Occipital lobe (tissue), 2 donors: Measurements from ENCODE around the gene NGLY1. TPM values are rescaled to one million over a fixed set of nuclear protein-coding genes. Genes with fewer than 3 reads are reported as not detected.

ENCODE experiments used
- DNase-seq: peaks from one replicate; lab custom pipeline; 2025; lab: John Stamatoyannopoulos, UW
- total RNA-seq: library from RNA; depleted of rRNA; stranded (reverse); fragments of >200 nt; gene quantifications from one replicate; pipeline ENCODE4 v1.2.3, GENCODE V29; 2014

Gene NGLY1, protein sequence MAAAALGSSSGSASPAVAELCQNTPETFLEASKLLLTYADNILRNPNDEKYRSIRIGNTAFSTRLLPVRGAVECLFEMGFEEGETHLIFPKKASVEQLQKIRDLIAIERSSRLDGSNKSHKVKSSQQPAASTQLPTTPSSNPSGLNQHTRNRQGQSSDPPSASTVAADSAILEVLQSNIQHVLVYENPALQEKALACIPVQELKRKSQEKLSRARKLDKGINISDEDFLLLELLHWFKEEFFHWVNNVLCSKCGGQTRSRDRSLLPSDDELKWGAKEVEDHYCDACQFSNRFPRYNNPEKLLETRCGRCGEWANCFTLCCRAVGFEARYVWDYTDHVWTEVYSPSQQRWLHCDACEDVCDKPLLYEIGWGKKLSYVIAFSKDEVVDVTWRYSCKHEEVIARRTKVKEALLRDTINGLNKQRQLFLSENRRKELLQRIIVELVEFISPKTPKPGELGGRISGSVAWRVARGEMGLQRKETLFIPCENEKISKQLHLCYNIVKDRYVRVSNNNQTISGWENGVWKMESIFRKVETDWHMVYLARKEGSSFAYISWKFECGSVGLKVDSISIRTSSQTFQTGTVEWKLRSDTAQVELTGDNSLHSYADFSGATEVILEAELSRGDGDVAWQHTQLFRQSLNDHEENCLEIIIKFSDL
- 34.0 TPM for total RNA-seq

DNA sequence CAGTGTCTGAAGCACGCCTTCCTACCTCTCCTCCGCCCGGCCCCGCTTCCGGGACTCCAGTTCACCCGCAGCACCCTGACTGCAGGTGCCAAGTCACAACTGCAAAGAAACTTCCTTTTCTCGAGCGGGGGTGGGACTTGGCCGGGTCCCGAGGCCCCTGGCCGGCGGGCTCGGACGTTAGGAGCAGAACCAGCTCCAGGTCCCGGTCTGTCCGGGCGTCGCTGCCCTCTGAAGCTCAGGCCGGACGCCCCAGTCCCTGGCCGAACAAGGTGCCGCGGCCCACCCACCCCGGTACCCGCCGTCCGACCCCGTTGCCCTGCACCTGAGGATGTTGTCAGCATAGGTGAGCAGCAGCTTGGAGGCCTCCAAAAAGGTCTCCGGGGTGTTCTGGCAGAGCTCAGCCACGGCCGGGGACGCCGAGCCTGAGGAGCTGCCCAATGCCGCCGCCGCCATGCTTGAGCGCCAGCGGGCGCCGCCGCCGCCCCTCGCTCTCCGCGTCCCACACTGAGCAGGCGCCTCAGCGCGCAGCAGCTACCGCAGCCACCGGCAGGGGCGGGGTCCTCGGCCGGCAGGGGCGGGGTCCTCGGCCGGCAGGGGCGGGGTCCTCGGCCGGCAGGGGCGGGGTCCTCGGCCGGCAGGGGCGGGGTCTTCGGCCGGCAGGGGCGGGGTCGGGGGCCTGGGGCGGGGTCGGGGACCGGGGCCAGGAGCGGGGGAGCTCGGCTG, at the start of gene NGLY1:
Gene NGLY1, minus strand, starts transcription at position 506 of the 723 bp plus-strand sequence. Its CDS starts 53 bp downstream, at position 453.
- peak; percentile 80 for DNase-seq

DNA sequence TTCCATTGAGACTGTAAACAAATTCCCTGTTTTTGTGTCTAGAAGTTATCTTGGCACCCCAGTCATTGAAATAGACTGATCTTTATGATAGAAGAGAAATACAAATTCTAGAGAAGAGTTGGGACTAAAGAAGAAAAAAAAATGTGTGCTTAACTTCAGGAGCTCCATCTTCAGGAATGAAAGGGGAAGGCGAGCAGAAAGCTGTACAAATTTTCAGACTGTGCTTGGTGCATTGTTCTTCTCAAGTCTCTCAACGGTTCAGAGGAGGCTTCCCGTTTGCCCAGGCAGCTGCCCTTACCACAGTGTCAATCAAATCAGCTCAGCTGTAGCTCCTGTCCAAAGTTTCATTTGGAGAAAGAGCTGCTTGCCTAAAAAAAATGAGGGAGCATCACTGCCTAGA, 48.3 kb upstream of the NGLY1 start:
- DNase-seq = no peak

DNA sequence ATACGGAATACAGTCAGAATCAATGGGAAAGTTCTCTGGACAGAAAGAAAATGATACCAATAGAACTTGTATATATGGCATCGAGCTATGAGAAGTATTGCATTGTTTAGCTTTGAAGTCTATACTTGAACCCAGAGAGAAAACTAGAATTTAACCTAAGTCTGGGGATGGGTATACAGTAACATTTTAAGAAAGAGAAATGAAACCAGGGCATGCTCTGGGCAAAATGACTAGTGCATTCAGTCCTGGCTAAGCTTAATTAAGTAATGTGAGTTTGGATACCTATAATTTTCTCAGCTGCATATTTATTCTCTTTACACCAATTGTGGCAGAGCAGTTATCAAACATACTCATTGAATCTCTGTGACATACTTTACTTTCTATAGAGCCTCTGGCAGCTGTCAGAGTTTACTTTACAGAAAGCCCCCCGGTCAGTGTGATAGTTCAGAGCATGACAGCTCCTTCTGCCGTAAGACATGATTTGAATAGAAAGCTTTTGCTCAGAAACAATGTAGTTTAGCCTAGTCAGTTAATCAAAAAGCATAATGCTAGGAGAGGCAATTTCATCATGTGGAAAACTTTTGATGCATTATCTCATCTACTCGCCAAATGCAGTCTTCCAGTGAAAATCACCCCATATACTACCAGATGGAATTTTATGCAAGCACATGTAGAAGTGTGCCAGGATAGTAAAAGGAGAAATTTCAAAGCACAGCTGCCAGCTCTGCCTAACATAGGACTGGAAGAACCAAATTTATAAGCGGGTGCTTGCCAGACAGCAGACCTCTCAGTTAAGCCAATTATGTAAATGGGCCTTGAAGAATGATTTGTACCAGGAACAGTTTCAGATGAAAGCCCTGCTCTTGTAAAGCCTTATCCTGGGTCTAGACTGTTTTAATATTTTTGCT, 47.4 kb upstream of the NGLY1 start:
- DNase-seq = peak; percentile 33

DNA sequence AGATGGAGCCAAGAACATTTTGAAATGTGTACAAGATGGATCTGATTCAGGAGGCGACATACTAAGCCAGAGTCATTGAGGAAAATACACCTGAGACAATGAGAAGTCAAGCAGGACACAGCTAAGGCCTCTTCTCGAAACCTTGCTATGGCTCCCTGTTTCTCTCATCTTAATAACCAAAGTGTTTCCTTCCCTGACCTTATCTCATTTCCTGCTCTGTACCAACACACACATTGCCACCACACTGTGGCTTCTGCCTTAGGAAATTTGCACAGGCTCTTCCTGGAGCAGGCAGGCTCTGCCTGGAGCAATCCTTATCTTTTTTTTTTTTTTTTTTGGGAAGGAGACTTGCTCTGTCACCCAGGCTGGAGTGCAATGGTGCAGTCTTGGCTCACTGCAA, 43.3 kb upstream of the NGLY1 start:
- DNase-seq = no peak

DNA sequence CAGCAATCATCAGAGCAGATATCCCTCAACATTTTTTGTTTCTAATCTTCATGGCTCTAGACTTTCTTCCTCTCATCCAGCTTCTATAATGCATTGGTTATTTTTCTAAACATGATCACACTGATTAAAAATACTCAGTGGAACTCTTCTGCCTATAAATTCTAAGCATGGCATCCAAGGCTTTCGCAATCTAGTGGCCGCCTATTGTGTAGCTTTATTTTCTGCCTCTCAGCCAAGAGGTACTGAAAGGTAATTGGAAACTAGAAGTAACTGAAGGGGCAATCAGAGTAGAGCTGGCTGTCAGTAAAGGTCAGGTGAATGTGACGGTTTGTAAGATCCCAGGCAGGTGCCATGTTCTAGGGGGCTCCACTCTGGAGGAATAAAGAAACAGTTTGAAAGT, 40.1 kb upstream of the NGLY1 start:
- no peak for DNase-seq

DNA sequence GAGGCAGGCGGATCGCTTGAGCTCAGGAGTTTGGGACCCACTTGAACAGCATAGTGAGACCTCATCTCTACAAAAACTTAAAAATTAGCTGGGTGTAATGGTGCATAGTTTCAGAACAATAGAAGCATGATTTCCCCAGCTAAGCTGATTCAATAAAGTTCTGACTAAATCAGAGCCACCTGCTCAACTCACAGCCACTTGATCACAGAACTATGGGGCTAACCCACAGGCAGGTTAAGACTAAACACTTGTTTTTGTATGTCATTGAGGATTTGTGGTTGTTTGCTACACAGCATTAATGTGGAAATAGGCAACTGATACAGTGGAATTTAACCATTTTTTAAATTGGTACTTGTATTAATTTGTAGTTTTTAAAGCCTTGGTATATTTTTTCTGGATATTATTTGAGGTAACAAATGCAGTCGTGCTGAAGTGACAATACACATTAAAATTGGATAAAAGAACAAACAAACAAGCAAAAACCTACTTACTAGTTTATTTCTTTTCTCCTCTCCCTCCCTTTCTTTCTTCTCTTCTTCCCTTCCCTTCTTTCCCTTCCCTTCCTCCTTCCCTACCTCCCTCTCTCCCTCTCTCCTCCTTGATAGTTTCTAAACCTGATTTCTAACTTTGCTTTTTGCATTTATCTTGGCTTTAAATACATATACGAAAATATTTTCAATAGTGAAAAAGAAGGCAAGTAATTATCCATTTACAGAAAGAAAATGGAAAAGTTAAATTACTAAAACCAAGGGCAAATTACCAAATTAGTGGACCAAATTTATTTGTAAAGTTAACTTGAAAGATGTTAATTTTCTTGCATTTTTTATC, 38.7 kb upstream of the NGLY1 start:
- DNase-seq = no peak

DNA sequence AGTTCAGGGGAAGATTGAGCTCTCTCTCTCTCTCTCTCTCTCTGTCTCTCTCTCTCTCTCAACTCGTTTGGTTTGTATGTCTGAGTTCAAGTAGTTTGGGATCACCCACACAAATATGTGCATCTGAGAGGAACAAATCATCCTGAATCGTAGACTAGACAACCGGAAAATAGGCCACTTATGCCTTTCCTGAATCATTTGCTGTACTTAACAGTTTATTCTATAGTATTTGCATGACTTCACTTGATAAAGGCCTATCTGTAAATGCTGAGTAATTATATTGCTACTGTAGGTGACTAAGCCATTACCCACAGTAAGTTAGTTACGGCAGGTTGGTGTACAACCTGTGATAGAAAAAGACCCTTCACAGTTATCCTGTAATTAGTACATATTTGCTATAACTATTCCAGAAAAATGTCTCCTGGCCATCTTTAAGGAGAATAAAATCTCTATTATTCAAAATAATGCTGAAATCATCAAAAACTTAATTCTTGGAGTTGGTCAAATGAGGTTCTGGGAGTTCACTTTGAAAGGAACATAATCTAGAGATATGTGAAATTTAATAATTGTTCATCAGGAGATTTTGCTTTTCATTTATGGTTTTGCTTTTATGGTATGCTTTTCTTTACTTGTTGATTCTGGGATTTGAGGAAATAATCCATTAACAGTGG, 37.7 kb upstream of the NGLY1 start:
- DNase-seq = no peak

DNA sequence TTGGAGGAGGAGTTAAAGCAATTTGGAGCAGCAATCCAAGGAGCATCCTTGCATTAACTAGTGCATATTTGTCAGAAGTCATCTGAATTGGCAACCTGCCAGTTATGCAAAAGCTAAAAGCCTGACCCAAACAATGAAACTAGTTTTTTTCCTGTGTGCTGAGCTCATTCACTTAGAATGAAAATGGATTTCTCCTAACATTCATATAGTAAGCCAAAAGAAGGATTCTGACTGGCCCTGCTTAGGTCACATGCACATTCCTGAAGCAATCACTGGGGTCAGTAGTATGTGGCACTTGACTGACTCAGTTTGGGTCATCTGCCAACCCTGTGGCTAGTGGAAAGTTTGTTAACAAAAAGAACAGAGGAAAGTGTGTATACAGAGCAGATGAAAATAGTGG, 37.1 kb upstream of the NGLY1 start:
- no peak for DNase-seq

DNA sequence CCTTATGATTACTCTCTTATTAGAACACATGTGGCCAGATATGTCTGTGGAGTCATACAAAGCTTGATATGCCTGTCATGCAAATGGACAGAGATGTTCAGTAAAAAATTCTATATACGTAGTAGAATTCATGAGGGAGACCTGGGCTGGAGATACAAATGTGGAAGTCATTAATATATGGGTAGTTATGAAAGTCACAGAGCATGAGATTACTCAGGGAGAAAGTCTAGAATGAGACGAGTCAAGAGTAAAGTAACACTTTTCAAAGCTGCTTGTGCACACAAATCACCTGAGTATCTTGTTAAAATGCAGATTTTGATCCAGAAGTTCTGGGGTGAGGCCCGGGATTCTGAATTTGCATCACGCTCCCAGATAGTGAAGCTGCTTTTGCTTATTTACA, 35.1 kb upstream of the NGLY1 start:
- no peak for DNase-seq

DNA sequence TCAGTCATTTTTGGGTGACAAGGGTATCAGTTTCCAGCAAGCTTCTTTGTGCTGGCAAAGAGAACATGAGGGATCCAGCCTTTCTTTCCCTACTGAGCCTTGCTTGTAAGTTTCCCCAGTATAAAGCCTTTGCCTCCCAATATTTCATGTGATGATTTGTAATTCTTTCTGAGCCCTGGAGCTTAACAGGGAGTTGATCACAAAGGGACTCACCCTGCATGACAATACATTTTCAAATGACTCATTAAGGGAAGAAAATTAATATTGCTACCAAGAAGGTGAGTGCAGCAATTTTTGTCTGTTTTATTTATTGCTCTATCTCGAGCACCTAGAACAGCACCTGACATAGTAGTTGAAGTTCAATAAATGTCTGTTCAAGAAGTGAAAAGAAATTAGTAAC, 34.4 kb upstream of the NGLY1 start:
- DNase-seq = no peak

DNA sequence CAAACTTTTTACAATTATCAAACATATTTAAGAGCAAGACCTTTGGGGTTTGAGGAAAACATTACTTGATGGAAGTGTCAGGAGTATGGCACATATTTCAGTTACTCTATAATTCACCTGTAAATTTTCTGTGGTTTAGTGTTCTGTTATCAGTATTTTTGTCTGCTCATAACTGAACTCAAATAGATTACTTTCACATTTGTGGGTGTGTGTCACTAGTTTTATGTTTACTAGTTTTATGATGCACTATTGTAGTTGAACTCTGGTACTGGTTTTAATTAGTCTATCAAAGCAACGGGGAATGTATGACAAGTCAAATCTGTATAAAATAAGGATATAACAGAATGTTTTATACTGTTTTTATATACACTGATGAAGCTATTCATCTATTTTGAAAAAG, 33.9 kb upstream of the NGLY1 start:
- DNase-seq = no peak

DNA sequence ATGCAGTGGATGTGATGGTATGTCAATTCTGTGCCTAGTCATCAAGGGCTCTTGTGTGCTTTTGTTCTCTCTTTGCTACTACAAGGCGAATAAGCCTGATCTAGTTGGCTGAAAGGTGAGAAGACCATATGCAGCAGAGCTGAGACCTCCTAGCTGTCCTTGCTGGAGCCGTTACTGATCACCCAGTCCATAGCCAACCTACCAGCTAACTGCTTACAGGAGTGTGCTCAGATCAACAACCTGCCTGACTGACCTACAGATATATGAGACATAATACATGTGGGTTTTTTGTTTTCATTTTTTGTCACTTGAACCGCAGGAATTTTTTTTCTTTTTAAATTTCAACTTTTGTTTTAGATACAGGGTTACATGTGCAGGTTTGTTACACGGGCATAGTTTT, 29.4 kb upstream of the NGLY1 start:
- DNase-seq = no peak

DNA sequence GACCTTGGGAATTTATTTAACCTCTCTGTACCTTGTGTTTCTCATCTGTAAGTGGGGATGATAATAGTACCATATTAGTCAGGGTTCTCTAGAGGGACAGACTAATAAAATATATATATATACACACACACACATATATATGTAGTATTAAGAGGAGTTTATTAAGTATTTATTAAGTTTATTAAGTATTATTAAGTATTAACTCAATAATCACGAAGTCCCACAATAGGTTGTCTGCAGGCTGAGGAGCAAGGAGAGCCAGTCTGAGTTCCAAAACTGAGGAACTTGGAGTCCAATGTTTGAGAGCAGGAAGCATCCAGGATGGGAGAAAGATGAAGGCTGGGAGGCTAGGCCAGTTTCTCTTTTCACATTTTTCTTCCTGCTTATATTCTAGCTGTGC, 21.4 kb upstream of the NGLY1 start:
- DNase-seq = no peak

DNA sequence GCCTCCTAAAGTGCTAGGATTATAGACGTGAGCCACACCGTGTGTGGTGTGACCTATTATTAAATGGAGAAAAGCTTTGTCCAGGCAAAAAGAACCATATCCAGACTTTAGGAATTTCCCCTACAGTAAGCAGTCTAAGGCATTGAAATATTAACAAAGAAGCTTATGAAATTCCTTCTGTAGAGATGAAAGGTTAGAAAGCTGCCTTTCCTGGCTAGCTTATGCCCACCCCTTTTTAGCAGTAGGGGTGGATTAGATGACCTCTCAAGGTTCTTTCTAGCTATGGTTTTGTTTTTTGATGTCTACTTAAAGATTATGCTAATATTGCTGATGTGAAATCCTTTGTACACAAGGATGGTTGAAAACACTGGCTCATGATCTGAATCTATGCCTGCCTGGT, 20.6 kb upstream of the NGLY1 start:
- DNase-seq = no peak

DNA sequence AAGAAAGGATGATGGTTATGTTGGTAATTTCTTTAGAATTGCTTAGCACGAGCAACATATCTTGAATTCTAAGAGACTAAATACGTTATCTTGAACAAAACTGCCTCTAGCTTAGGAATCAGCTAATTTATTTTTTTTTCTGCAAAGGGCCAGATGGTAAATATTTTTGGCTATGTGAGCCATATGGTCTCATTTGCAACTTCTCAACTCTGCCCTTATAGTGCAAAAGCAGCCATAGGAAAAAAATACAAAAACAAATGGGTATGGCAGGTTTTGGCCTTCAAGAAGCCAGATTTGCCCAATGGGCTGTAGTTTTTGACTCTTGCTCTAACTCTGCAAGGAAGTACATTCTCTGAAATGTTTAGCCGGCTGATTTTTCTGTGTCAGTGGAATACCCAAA, 18.5 kb upstream of the NGLY1 start:
- DNase-seq = no peak

DNA sequence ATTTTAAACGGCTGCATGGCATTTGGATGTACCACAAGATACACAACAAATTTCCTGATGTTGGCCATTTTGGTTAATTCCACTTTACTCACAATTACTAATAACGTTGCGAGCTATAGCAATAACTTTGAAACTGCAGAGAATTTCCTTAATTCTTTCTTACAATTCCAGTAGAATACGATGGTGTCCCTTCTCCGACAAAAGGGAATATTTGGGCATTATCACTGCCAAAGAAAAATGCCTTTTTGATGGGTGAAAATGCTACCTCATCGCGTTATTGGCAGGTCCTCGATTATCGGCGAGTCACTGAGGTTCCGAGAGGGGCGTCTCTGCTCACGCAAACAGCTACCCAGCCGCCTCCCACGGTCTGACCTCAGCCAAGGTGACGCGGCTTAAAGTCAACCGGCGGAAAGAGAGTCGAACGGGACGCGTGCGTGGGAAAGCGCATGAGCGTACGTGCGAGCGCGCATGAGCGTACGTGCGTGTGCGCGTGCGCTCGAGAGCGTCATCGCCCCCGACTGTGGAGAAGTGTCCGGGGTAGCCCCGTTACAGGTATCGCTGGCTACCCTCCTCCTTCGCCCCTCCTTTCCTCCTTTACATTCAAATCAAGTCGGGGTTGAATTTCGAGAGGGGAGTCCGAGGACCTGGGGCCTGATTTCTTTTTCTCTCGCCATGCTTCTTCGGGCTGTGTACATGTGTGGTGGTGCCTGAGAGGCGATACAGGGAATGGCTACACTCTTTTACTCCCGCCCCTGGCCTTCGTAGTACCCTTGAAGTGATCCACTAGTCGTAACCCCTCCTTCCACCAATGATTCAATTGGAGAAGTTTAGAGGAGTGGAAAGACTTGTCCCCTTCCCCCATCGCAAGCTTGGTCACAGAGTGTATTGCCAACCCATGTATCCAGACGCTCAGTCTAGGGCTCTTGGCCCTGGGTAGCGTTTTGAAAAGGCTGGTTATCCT, 6.6 kb upstream of the NGLY1 start, which contains the start of gene OXSM:
Gene OXSM, plus strand, starts transcription at position 495 of the 961 bp plus-strand sequence. CDS start 931 bp downstream, outside the sequence.
- peak; percentile 78 for DNase-seq

DNA sequence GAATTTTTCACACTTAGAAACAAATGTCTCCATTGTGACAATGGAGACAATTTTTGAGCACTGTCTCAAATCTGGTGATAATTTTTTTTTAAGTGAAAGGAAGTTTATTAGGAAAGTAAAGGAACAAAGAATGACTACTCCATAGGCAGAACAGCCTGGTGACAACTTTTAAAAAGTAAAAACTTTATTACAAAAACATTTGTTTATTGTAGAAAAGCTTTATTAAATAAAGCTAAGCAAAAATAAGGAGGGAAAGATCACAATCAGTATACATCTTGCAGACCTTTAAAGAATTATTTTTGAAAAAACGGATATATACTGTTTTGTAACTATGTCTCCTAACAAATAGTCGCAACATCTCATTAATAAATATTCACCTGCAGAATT, 6.0 kb upstream of the NGLY1 start:
- no peak for DNase-seq

DNA sequence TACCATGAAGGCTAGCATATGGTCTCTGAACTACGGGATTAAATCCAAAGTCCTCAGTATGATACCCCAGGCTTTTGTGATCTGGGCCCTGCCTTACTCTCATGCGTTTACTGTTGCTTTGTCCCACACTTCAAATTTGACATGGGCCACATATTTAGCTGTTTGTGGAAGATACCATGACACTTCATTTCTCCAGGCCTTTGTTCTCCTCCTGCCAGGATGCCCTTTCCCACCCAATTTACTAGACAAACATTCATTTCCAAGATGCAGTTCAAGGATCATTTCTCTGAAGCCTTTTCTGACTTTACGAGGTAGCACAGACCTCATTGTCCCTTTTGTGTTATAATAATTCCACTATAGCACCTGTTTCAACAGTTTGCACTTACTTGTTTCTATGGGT, 4.4 kb upstream of the NGLY1 start:
- no peak for DNase-seq

DNA sequence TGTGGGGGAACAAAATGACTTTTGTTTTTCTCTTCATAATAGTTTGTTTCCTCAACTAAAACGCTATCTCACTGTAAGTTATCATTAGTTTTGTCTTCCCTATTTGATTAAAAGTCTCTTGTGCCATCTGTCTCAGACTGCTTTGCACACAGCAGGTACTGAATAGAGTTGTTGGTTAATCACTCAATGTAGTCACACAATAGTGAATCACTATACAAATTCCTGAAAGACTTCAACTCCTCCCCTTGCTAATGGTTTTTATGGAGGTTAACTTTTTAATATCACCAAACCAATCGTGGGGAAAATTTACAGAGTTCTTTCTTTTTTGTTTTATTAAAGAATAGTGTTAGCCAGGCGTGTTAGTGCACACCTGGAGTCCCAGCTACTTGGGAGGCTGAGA, 2.6 kb upstream of the NGLY1 start:
- DNase-seq = no peak
